K562 (cell line): ENCODE results near the gene FBXL4. TPM values are rescaled to one million over a fixed set of nuclear protein-coding genes. Genes with fewer than 3 reads are reported as not detected.
A peak's percentile ranks its signal among the peaks of the same experiment; 100 is the strongest.

ENCODE experiments used
- ATAC-seq: fragments of 200-7000 bp; cut with Tn5 transposase; 3 replicates; pipeline ENCODE4 v1.9.1; 2020; ENCODE audit warnings: moderate library complexity
- BruUV-seq: library from RNA; stranded (reverse); fragments of 400-500 nt; replicated peaks from 2 replicates; lab custom pipeline; 2021; lab: Mats Ljungman, UMichigan
- CTCF ChIA-PET: fragments of 300-600 bp; formaldehyde crosslinking; extraction: SDS; loops from one replicate; lab custom pipeline; 2021; ENCODE audit warnings: low intra/inter-chr PET ratio; lab: Yijun Ruan, JAX
- POLR2A ChIA-PET: fragments of 300-600, 350-650 bp; sonication (Branson Sonifier 250); formaldehyde crosslinking; extraction: SDS; loops from one replicate; lab custom pipeline; 2021; ENCODE audit warnings: antibody characterized with exemption, inconsistent platforms; lab: Yijun Ruan, JAX
- DNase-seq, 4 experiments: peaks; one replicate each; pipeline versions ENCODE4 v3.0.0 to v3.0.0-alpha.2; 2011 to 2018; ENCODE audit warnings: low spot score in 3 of 4, mixed read lengths in 3 of 4; ENCODE audit errors: extremely low read depth in 1 of 4
- FAIRE-seq: peaks from 2 replicates; lab custom pipeline; 2011; peaks lifted over from hg19 to GRCh38; lab: Jason Lieb, UNC
- H2AFZ ChIP-seq: 2 replicates; pipeline ENCODE4 v1.6.0; 2011; ENCODE audit warnings: low read depth, low read length, control low read depth, inconsistent platforms
- H3K27ac ChIP-seq: fragments of 200-600 bp; 3 replicates; pipeline ENCODE4 v1.8.0; 2011; ENCODE audit warnings: low read depth, mild to moderate bottlenecking, control low read depth, inconsistent platforms, low read length, moderate library complexity, mixed read lengths; ENCODE audit errors: extremely low read depth
- H3K27me3 ChIP-seq, 2 experiments: fragments of 300-600 bp in 1 of 2; 2 replicates in 1 of 2; 3 replicates in 1 of 2; pipeline versions ENCODE4 v1.6.0 to v1.8.0; 2011; ENCODE audit warnings: inconsistent platforms in 2 of 2, low read length in 2 of 2, mild to moderate bottlenecking in 1 of 2, mixed read lengths in 1 of 2, moderate library complexity in 1 of 2; ENCODE audit not compliant: control insufficient read depth in 2 of 2, insufficient read depth in 2 of 2
- H3K36me3 ChIP-seq: fragments of 300-600 bp; 3 replicates; pipeline ENCODE4 v1.8.0; 2011; ENCODE audit warnings: mild to moderate bottlenecking, low read length, inconsistent platforms; ENCODE audit not compliant: control insufficient read depth, insufficient read depth
- H3K4me1 ChIP-seq, 2 experiments: fragments of 200-600 bp in 1 of 2; replicated peaks in 1 of 2; 2 replicates in 1 of 2; 3 replicates in 1 of 2; pipeline versions ENCODE4 v1.5.1 to v1.8.0; 2011; ENCODE audit warnings: inconsistent platforms in 2 of 2, low read length in 2 of 2, mild to moderate bottlenecking in 1 of 2, mixed read lengths in 1 of 2, moderate library complexity in 1 of 2; ENCODE audit not compliant: control insufficient read depth in 2 of 2, insufficient read depth in 2 of 2
- H3K4me2 ChIP-seq: 2 replicates; pipeline ENCODE4 v1.6.1; 2011; ENCODE audit warnings: low read length, control low read depth, inconsistent platforms, mixed read lengths; ENCODE audit not compliant: insufficient read depth
- H3K4me3 ChIP-seq: fragments of 200-600 bp; sonication (generic), shearing (Covaris generic); 2 replicates; pipeline ENCODE4 v1.5.1; 2016; ENCODE audit warnings: control low read depth, inconsistent platforms
- H3K79me2 ChIP-seq: fragments of 200-600 bp; 3 replicates; pipeline ENCODE4 v1.8.0; 2011; ENCODE audit warnings: low read length, inconsistent platforms; ENCODE audit not compliant: control insufficient read depth, insufficient read depth
- H3K9ac ChIP-seq, 2 experiments: 2 replicates each; pipeline versions ENCODE4 v1.6.0 to v1.6.1; 2011; ENCODE audit warnings: low read depth in 2 of 2, low read length in 2 of 2, control low read depth in 1 of 2, inconsistent platforms in 1 of 2, mild to moderate bottlenecking in 1 of 2, mixed read lengths in 1 of 2; ENCODE audit not compliant: insufficient read depth in 1 of 2
- H3K9me1 ChIP-seq: one replicate; pipeline ENCODE4 v1.6.0; 2011; ENCODE audit warnings: inconsistent platforms, mild to moderate bottlenecking, low read length, moderate library complexity; ENCODE audit not compliant: control insufficient read depth, insufficient read depth
- H3K9me3 ChIP-seq: replicated peaks from 2 replicates; pipeline ENCODE4 v1.5.1; 2011; ENCODE audit warnings: low read depth, low read length, inconsistent platforms; ENCODE audit not compliant: control insufficient read depth, insufficient read depth
- H4K20me1 ChIP-seq: replicated peaks from 2 replicates; pipeline ENCODE4 v1.6.1; 2011; ENCODE audit warnings: low read length, inconsistent platforms, mixed read lengths; ENCODE audit not compliant: control insufficient read depth, insufficient read depth
- NKRF ChIP-seq: fragments of 450-650 bp; IDR thresholded peaks from 2 replicates; pipeline ENCODE4 v1.6.1; 2016; ENCODE audit warnings: borderline replicate concordance
- ZBTB33 ChIP-seq: sonication (generic); formaldehyde crosslinking; IDR thresholded peaks from 2 replicates; pipeline ENCODE4 v1.8.1; 2023; ENCODE audit warnings: mild to moderate bottlenecking, missing genetic modification reagents
- WGBS: fragments of 100-300 bp; shearing (Covaris generic); methylation state at CpG from one replicate; pipeline ENCODE4 v1.1.6; 2016; ENCODE audit warnings: low coverage, mixed read lengths; ENCODE audit not compliant: insufficient coverage; ENCODE audit errors: missing lambda C conversion rate; 5-methylcytosine and 5-hydroxymethylcytosine counted together
- in situ Hi-C: fragments of 300-500 bp; cut with MboI; formaldehyde crosslinking; loops from 4 replicates; pipeline ENCODE4 v1.15.0; 2018; ENCODE audit warnings: inconsistent platforms, mixed read lengths
- intact Hi-C: fragments of 100-400 bp; cut with micrococcal nuclease; formaldehyde crosslinking; loops from 2 replicates; pipeline ENCODE4 v1.14.2; 2022
- polyA plus RNA-seq, 8 experiments: library from polyadenylated mRNA; depleted of rRNA in 4 of 8; stranded (reverse) in 5 of 8; unstranded in 3 of 8; fragments of >200 nt; fragmentation: Nextera tagmentation in 2 of 8; fragmentation: Illumina TruSeq in 1 of 8; extraction: Ambion mirVana in 2 of 8; extraction: Trizol in 1 of 8; gene quantifications; 2 replicates each; pipeline versions ENCODE4 v1.2.1 to v1.2.3, GENCODE V29; 2011 to 2014; ENCODE audit warnings: inconsistent platforms in 1 of 8, missing spikeins in 1 of 8
- total RNA-seq, 7 experiments: library from RNA; depleted of rRNA in 6 of 7; stranded (reverse); fragments of >200 nt in 6 of 7; fragmentation: Illumina TruSeq in 2 of 7; extraction: Trizol in 2 of 7; gene quantifications; 2 replicates each; pipeline versions ENCODE4 v1.2.1 to v1.2.3, GENCODE V29; 2011 to 2021; ENCODE audit warnings: low replicate concordance in 1 of 7

FBXL4 gene
- total and polyA plus RNA-seq, 9 of the 15 experiments (the other 6 are each of a cell fraction or from before 2014, with no cell fraction given) = 4.2 to 23.1 (median 7.7) TPM

DNA sequence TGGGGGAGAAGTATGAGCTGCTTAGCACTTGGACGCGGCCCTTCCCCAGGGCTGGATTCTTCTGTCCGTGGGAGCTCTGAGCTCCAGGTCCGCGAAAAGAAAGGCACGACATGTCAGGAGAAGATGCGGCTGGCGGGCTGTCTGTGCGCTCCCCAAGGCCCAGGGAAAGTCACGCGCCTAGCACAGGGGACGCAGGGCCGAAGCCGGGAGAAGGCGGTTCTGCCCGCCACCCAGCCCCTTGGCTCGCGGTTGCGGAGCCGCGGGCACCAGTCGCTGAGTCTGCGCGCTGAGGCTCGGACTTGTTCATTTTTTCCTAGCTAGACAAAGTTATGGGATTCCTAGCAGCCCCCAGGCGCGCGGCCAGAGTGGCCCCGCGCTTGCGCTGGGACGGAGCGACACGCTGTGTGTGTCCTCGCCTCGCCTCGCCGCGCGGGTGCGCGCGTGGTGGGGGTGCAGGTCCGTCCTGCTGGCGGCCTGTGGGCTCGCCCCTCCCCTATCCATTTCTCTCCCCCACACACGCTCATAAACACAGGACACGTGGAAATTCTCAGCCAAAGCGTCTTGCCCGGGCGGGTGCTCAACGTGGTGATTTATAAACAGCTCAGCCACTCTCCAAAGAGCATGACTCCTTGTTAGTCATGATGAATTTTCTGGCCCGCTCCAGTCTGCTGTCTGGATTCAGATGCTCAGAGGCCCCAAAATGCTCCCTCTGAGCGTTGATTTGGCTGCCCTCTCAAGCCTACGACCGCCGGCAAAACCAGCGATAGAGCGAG lies 115.3 kb downstream of the FBXL4 start:
- FAIRE-seq = no peak
- Histone ChIP-seq H3K4me2 (no peak overlapping the region), H3K27ac (no peak overlapping the region)
- intact Hi-C loops (no loop called here), in situ Hi-C loops (no loop called here)
- BruUV-seq = no TSS peak
- peak; percentile 80 for TF ChIP-seq ZBTB33 (CRISPR knock-in tag)
- no peak for TF ChIP-seq NKRF
- TF ChIP-seq, all 486 proteins: peak for 1
- Histone ChIP-seq H3K9me3 (peaks cover 6% of the 10 kb centered on the region; the same call in 1 of the 2 replicates), H3K4me3 (no peak overlapping the region), H3K36me3 (no peaks in the 10 kb centered on the region), H3K27me3 (peaks cover 5 to 21% of the 10 kb centered on the region in 2 experiments; a peak in 4 of 5 replicates), H3K9ac (no peak overlapping the region), H3K79me2 (no peaks in the 10 kb centered on the region; the same call in 2 of the 3 replicates), H3K9me1 (no peaks in the 10 kb centered on the region), H3K4me1 (peaks cover 0 to 54% of the 10 kb centered on the region in 2 experiments; a peak in 4 of 5 replicates), H2AFZ (no peak overlapping the region), H4K20me1 (no peaks in the 10 kb centered on the region)
- ChIA-PET CTCF (no interaction called here), POLR2A (interaction anchor here (0.7 kb wide), 1 partner anchor 11 kb away, joined by 3 read pairs; no protein-coding TSS in a partner anchor)
- 91% methylated on average over 20 of the region's 59 CpGs for WGBS
- DNase-seq (no peak), ATAC-seq (no peak)
